GM23338 (cell line): ENCODE results near the gene SIDT2. TPM values are rescaled to one million over a fixed set of nuclear protein-coding genes. Genes with fewer than 3 reads are reported as not detected.

Experiments used
- ATAC-seq: fragments of 200-7000 bp; cut with Tn5 transposase; 3 replicates; pipeline ENCODE4 v1.9.1; 2020
- DNase-seq: peaks from one replicate; pipeline ENCODE4 v3.0.0-alpha.2; 2015; ENCODE audit warnings: low spot score
- H2AFZ ChIP-seq: fragments of 200-600 bp; sonication (generic); 2 replicates; pipeline ENCODE4 v1.8.0; 2016; ENCODE audit warnings: antibody characterized with exemption, mild to moderate bottlenecking, moderate library complexity
- H3F3A ChIP-seq: fragments of 200-600 bp; sonication (generic); replicated peaks from 2 replicates; pipeline ENCODE4 v1.8.0; 2017; ENCODE audit warnings: antibody characterized with exemption, mixed run types, low read depth
- H3K27ac ChIP-seq: fragments of 200-600 bp; sonication (generic); 2 replicates; pipeline ENCODE4 v1.6.1; 2016; ENCODE audit warnings: low read depth
- H3K27me3 ChIP-seq: fragments of 200-600 bp; sonication (generic); 2 replicates; pipeline ENCODE4 v1.8.0; 2016; ENCODE audit warnings: mild to moderate bottlenecking, mixed run types, moderate library complexity; ENCODE audit not compliant: insufficient read depth
- H3K36me3 ChIP-seq: fragments of 200-600 bp; sonication (generic); 2 replicates; pipeline ENCODE4 v1.8.0; 2016; ENCODE audit warnings: mild to moderate bottlenecking; ENCODE audit not compliant: insufficient read depth
- H3K4me1 ChIP-seq: fragments of 200-600 bp; sonication (generic); 2 replicates; pipeline ENCODE4 v1.8.0; 2016; ENCODE audit warnings: mild to moderate bottlenecking, moderate library complexity; ENCODE audit not compliant: insufficient read depth
- H3K4me2 ChIP-seq: fragments of 200-600 bp; sonication (generic); 2 replicates; pipeline ENCODE4 v1.7.1; 2017; ENCODE audit warnings: mixed run types
- H3K4me3 ChIP-seq: fragments of 200-600 bp; sonication (generic); 2 replicates; pipeline ENCODE4 v1.6.1; 2016; ENCODE audit warnings: mixed run types
- H3K79me2 ChIP-seq: fragments of 200-600 bp; sonication (generic); replicated peaks from 2 replicates; pipeline ENCODE4 v1.8.0; 2017; ENCODE audit warnings: mild to moderate bottlenecking; ENCODE audit not compliant: insufficient read depth
- H3K9me2 ChIP-seq: fragments of 200-600 bp; sonication (generic); 2 replicates; pipeline ENCODE4 v1.8.0; 2017; ENCODE audit not compliant: insufficient read depth
- H4K20me1 ChIP-seq: fragments of 200-600 bp; sonication (generic); replicated peaks from 2 replicates; pipeline ENCODE4 v1.8.0; 2017; ENCODE audit warnings: mild to moderate bottlenecking; ENCODE audit not compliant: insufficient read depth
- H3K27ac Mint-ChIP-seq: 2 replicates; pipeline ENCODE4 v1.8.0; 2020; ENCODE audit warnings: inconsistent platforms, mild to moderate bottlenecking, moderate library complexity, mixed read lengths
- H3K27me3 Mint-ChIP-seq: 3 replicates; pipeline ENCODE4 v1.8.0; 2022; ENCODE audit warnings: low read depth, mild to moderate bottlenecking, moderate library complexity, mixed read lengths, inconsistent platforms; ENCODE audit not compliant: insufficient read depth, poor library complexity
- H3K36me3 Mint-ChIP-seq: 3 replicates; pipeline ENCODE4 v1.8.0; 2021; ENCODE audit warnings: low read depth, mild to moderate bottlenecking, inconsistent platforms, moderate library complexity, mixed read lengths
- H3K4me1 Mint-ChIP-seq: 3 replicates; pipeline ENCODE4 v1.8.0; 2020; ENCODE audit warnings: mild to moderate bottlenecking, inconsistent platforms, mixed read lengths
- H3K4me3 Mint-ChIP-seq: 3 replicates; pipeline ENCODE4 v1.8.0; 2021; ENCODE audit warnings: moderate library complexity, mild to moderate bottlenecking, inconsistent platforms, mixed read lengths
- H3K9me3 Mint-ChIP-seq: 3 replicates; pipeline ENCODE4 v1.8.0; 2020; ENCODE audit warnings: moderate library complexity, mild to moderate bottlenecking, inconsistent platforms, mixed read lengths
- CREB1 ChIP-seq: fragments of 250-450 bp; sonication (Bioruptor Pico); IDR thresholded peaks from 2 replicates; pipeline ENCODE4 v1.5.0; 2020; ENCODE audit warnings: low read depth, mild to moderate bottlenecking, moderate library complexity
- EZH2 ChIP-seq: fragments of 200-600 bp; sonication (generic); IDR thresholded peaks from one replicate; pipeline ENCODE4 v1.8.0; 2017; ENCODE audit warnings: antibody characterized with exemption, mild to moderate bottlenecking, low read depth; ENCODE audit not compliant: unreplicated experiment
- EZH2phosphoT487 ChIP-seq: fragments of 200-600 bp; sonication (generic); IDR thresholded peaks from one replicate; pipeline ENCODE4 v1.8.1; 2018; ENCODE audit warnings: antibody characterized with exemption; ENCODE audit not compliant: unreplicated experiment
- JUNB ChIP-seq: IDR thresholded peaks from one replicate; pipeline ENCODE4 v1.6.1; 2016; ENCODE audit warnings: antibody characterized with exemption; ENCODE audit not compliant: unreplicated experiment
- NANOG ChIP-seq: IDR thresholded peaks from 2 replicates; pipeline ENCODE4 v1.6.1; 2016; ENCODE audit warnings: antibody characterized with exemption, borderline replicate concordance
- POLR2AphosphoS5 ChIP-seq: IDR thresholded peaks from 2 replicates; pipeline ENCODE4 v1.6.1; 2016; ENCODE audit warnings: antibody characterized with exemption, low read depth
- STAT1 ChIP-seq: IDR thresholded peaks from one replicate; pipeline ENCODE4 v1.6.1; 2016; ENCODE audit warnings: antibody characterized with exemption; ENCODE audit not compliant: unreplicated experiment
- ZNF114 ChIP-seq: fragments of 250-450 bp; sonication (Bioruptor Pico); IDR thresholded peaks from 2 replicates; pipeline ENCODE4 v1.5.0; 2020; ENCODE audit warnings: mild to moderate bottlenecking, moderate library complexity
- ZNF331 ChIP-seq: fragments of 250-450 bp; sonication (Bioruptor Pico); IDR thresholded peaks from 2 replicates; pipeline ENCODE4 v1.5.0; 2020; ENCODE audit warnings: low read depth, mild to moderate bottlenecking, moderate library complexity
- polyA plus RNA-seq: library from polyadenylated mRNA; unstranded; fragments of >200 nt; fragmentation: Nextera tagmentation; extraction: Ambion mirVana; gene quantifications from 2 replicates; pipeline ENCODE4 v1.2.1, GENCODE V29; 2016
- total RNA-seq: library from RNA; depleted of rRNA; stranded (reverse); fragments of >200 nt; shearing (Covaris generic); gene quantifications from 2 replicates; pipeline ENCODE4 v1.2.3, GENCODE V29; 2014
- TF ChIP-seq, protein P1 (sequence below): IDR thresholded peaks from one replicate; pipeline ENCODE4 v1.6.1; 2018; ENCODE audit warnings: antibody characterized with exemption; ENCODE audit not compliant: unreplicated experiment
- TF ChIP-seq, protein P2 (sequence below): IDR thresholded peaks from 2 replicates; pipeline ENCODE4 v1.6.1; 2016; ENCODE audit warnings: antibody characterized with exemption
- TF ChIP-seq, protein P3 (sequence below): fragments of 250-450 bp; sonication (Bioruptor Pico); IDR thresholded peaks from 2 replicates; pipeline ENCODE4 v1.5.0; 2020; ENCODE audit warnings: mild to moderate bottlenecking, moderate library complexity
- TF ChIP-seq, protein P4 (sequence below), 2 experiments: fragments of 200-600 bp in 1 of 2; sonication (generic) in 1 of 2; conservative IDR thresholded peaks; 2 replicates each; pipeline versions ENCODE4 v1.5.1 to v1.6.1; 2016 to 2017; ENCODE audit warnings: antibody characterized with exemption in 2 of 2, low read depth in 2 of 2, mild to moderate bottlenecking in 2 of 2, moderate library complexity in 1 of 2

The SIDT2 gene
- total and polyA plus RNA-seq, 2 experiments from 2014 or later: 7.5 to 12.1 TPM

DNA sequence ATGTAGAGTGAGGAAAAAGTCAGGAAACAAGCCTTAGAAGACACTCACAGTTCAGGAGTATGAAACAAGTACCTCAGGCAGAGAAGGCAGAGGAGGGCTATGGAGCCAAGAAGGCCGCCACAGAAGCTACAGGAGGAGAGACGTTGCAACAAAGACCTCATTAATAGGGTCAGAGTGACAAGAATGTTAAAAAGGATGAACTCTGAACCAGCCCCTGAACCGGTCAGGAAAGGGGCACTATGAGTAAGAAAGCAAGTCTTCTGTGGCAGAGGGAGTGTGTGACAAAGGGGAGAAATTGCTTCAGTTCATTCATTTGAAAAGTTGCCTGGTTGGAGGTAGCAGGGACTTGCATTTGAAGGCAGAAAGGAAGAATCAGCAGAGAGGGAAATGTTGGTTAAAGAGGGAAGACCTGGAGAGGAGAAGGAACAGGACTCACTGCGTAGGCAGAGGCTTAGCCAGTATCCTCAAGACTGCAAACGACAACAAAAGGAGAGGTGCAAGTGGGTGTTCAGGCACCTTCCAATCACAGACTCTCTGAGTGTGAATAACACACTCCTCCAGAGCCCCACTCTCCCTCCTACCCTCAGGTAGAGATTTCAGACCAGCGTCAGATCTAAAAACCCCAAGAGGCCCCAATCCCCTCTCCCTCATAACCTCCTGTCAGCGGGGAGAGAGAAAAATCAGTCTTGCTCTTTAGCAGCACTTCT is 36.0 kb downstream of the SIDT2 start:
- no peak for DNase-seq
- Histone ChIP-seq H3K79me2 (no peaks in the 10 kb centered on the region), H3K9me2 (no peaks in the 10 kb centered on the region), H4K20me1 (peaks cover 4% of the 10 kb centered on the region), H3F3A (no peaks in the 10 kb centered on the region), H3K27ac (no peak overlapping the region), H3K36me3 (0 out of 2 replicates have a peak, but pooled peaks cover 6% of the 10 kb centered on the region), H2AFZ (no peak overlapping the region), H3K27me3 (no peaks in the 10 kb centered on the region), H3K4me2 (no peak overlapping the region), H3K4me3 (no peak overlapping the region), H3K4me1 (no peaks in the 10 kb centered on the region)
- Mint-ChIP-seq H3K27ac (peak overlapping the region; percentile 6; the same call in 1 of the 2 replicates), H3K4me1 (no peaks in the 10 kb centered on the region), H3K27me3 (peaks cover 8% of the 10 kb centered on the region), H3K9me3 (no peaks in the 10 kb centered on the region), H3K36me3 (peaks cover 32% of the 10 kb centered on the region), H3K4me3 (no peak overlapping the region; the same call in 2 of the 3 replicates)
- ATAC-seq: no peak
- no peak for TF ChIP-seq CREB1 (CRISPR knock-in tag)
- no peak for TF ChIP-seq ZNF114 (CRISPR knock-in tag)
- TF ChIP-seq EZH2: no peak
- TF ChIP-seq, protein P1, sequence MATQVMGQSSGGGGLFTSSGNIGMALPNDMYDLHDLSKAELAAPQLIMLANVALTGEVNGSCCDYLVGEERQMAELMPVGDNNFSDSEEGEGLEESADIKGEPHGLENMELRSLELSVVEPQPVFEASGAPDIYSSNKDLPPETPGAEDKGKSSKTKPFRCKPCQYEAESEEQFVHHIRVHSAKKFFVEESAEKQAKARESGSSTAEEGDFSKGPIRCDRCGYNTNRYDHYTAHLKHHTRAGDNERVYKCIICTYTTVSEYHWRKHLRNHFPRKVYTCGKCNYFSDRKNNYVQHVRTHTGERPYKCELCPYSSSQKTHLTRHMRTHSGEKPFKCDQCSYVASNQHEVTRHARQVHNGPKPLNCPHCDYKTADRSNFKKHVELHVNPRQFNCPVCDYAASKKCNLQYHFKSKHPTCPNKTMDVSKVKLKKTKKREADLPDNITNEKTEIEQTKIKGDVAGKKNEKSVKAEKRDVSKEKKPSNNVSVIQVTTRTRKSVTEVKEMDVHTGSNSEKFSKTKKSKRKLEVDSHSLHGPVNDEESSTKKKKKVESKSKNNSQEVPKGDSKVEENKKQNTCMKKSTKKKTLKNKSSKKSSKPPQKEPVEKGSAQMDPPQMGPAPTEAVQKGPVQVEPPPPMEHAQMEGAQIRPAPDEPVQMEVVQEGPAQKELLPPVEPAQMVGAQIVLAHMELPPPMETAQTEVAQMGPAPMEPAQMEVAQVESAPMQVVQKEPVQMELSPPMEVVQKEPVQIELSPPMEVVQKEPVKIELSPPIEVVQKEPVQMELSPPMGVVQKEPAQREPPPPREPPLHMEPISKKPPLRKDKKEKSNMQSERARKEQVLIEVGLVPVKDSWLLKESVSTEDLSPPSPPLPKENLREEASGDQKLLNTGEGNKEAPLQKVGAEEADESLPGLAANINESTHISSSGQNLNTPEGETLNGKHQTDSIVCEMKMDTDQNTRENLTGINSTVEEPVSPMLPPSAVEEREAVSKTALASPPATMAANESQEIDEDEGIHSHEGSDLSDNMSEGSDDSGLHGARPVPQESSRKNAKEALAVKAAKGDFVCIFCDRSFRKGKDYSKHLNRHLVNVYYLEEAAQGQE: no peak
- no peak for TF ChIP-seq JUNB
- TF ChIP-seq, protein P2, sequence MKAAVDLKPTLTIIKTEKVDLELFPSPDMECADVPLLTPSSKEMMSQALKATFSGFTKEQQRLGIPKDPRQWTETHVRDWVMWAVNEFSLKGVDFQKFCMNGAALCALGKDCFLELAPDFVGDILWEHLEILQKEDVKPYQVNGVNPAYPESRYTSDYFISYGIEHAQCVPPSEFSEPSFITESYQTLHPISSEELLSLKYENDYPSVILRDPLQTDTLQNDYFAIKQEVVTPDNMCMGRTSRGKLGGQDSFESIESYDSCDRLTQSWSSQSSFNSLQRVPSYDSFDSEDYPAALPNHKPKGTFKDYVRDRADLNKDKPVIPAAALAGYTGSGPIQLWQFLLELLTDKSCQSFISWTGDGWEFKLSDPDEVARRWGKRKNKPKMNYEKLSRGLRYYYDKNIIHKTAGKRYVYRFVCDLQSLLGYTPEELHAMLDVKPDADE: no peak
- no peak for TF ChIP-seq POLR2AphosphoS5
- TF ChIP-seq ZNF331 (CRISPR knock-in tag): no peak
- no peak for TF ChIP-seq STAT1
- TF ChIP-seq EZH2phosphoT487: no peak
- TF ChIP-seq, protein P3, sequence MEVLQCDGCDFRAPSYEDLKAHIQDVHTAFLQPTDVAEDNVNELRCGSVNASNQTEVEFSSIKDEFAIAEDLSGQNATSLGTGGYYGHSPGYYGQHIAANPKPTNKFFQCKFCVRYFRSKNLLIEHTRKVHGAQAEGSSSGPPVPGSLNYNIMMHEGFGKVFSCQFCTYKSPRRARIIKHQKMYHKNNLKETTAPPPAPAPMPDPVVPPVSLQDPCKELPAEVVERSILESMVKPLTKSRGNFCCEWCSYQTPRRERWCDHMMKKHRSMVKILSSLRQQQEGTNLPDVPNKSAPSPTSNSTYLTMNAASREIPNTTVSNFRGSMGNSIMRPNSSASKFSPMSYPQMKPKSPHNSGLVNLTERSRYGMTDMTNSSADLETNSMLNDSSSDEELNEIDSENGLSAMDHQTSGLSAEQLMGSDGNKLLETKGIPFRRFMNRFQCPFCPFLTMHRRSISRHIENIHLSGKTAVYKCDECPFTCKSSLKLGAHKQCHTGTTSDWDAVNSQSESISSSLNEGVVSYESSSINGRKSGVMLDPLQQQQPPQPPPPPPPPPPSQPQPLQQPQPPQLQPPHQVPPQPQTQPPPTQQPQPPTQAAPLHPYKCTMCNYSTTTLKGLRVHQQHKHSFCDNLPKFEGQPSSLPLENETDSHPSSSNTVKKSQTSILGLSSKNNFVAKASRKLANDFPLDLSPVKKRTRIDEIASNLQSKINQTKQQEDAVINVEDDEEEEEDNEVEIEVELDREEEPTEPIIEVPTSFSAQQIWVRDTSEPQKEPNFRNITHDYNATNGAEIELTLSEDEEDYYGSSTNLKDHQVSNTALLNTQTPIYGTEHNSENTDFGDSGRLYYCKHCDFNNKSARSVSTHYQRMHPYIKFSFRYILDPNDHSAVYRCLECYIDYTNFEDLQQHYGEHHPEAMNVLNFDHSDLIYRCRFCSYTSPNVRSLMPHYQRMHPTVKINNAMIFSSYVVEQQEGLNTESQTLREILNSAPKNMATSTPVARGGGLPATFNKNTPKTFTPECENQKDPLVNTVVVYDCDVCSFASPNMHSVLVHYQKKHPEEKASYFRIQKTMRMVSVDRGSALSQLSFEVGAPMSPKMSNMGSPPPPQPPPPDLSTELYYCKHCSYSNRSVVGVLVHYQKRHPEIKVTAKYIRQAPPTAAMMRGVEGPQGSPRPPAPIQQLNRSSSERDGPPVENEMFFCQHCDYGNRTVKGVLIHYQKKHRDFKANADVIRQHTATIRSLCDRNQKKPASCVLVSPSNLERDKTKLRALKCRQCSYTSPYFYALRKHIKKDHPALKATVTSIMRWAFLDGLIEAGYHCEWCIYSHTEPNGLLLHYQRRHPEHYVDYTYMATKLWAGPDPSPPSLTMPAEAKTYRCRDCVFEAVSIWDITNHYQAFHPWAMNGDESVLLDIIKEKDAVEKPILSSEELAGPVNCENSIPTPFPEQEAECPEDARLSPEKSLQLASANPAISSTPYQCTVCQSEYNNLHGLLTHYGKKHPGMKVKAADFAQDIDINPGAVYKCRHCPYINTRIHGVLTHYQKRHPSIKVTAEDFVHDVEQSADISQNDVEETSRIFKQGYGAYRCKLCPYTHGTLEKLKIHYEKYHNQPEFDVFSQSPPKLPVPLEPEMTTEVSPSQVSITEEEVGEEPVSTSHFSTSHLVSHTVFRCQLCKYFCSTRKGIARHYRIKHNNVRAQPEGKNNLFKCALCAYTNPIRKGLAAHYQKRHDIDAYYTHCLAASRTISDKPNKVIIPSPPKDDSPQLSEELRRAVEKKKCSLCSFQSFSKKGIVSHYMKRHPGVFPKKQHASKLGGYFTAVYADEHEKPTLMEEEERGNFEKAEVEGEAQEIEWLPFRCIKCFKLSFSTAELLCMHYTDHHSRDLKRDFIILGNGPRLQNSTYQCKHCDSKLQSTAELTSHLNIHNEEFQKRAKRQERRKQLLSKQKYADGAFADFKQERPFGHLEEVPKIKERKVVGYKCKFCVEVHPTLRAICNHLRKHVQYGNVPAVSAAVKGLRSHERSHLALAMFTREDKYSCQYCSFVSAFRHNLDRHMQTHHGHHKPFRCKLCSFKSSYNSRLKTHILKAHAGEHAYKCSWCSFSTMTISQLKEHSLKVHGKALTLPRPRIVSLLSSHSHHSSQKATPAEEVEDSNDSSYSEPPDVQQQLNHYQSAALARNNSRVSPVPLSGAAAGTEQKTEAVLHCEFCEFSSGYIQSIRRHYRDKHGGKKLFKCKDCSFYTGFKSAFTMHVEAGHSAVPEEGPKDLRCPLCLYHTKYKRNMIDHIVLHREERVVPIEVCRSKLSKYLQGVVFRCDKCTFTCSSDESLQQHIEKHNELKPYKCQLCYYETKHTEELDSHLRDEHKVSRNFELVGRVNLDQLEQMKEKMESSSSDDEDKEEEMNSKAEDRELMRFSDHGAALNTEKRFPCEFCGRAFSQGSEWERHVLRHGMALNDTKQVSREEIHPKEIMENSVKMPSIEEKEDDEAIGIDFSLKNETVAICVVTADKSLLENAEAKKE: no peak
- TF ChIP-seq NANOG: no peak
- TF ChIP-seq, protein P4, sequence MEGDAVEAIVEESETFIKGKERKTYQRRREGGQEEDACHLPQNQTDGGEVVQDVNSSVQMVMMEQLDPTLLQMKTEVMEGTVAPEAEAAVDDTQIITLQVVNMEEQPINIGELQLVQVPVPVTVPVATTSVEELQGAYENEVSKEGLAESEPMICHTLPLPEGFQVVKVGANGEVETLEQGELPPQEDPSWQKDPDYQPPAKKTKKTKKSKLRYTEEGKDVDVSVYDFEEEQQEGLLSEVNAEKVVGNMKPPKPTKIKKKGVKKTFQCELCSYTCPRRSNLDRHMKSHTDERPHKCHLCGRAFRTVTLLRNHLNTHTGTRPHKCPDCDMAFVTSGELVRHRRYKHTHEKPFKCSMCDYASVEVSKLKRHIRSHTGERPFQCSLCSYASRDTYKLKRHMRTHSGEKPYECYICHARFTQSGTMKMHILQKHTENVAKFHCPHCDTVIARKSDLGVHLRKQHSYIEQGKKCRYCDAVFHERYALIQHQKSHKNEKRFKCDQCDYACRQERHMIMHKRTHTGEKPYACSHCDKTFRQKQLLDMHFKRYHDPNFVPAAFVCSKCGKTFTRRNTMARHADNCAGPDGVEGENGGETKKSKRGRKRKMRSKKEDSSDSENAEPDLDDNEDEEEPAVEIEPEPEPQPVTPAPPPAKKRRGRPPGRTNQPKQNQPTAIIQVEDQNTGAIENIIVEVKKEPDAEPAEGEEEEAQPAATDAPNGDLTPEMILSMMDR (conservative IDR thresholded peaks at IDR 0.05; ENCODE audit: low read depth in 2 of 2): no peak
